Common myeloid progenitor, CD34-positive (primary cell): Measurements from ENCODE around the gene PHLDA1.
A peak's percentile ranks its signal among the peaks of the same experiment; 100 is the strongest.

ENCODE experiments used
- CTCF ChIA-PET: fragments of 350-600 bp; sonication (Branson Sonifier 250); formaldehyde crosslinking; loops from one replicate; lab custom pipeline; 2021; ENCODE audit warnings: antibody characterized with exemption; lab: Charles Lee
- POLR2A ChIA-PET: fragments of 350-600 bp; sonication (Branson Sonifier 250); formaldehyde crosslinking; loops from one replicate; lab custom pipeline; 2021; ENCODE audit warnings: antibody characterized with exemption; lab: Charles Lee
- DNase-seq, 3 donors: peaks; one replicate each; pipeline versions ENCODE4 v3.0.0 to v3.0.0-alpha.2; 2013
- H3K27ac ChIP-seq, 2 experiments: 1 replicate in 1 of 2; 2 replicates in 1 of 2; pipeline ENCODE4 v1.7.0; 2013; ENCODE audit warnings: inconsistent platforms in 2 of 2, low read length in 2 of 2, mild to moderate bottlenecking in 2 of 2, low read depth in 1 of 2, moderate library complexity in 1 of 2; ENCODE audit not compliant: severe bottlenecking in 2 of 2, insufficient read depth in 1 of 2, poor library complexity in 1 of 2
- H3K27me3 ChIP-seq, 5 experiments: replicated peaks in 2 of 5; 1 replicate in 3 of 5; 2 replicates in 2 of 5; pipeline versions ENCODE4 v1.6.1 to v1.7.0; 2013; ENCODE audit warnings: low read length in 4 of 5, mild to moderate bottlenecking in 2 of 5, moderate library complexity in 2 of 5, inconsistent platforms in 1 of 5; ENCODE audit not compliant: insufficient read depth in 5 of 5, control insufficient read depth in 4 of 5
- H3K36me3 ChIP-seq, 4 experiments: 1 replicate in 2 of 4; 2 replicates in 2 of 4; pipeline versions ENCODE4 v1.6.1 to v1.7.0; 2013; ENCODE audit warnings: low read length in 3 of 4, control low read depth in 1 of 4, mild to moderate bottlenecking in 1 of 4; ENCODE audit not compliant: control insufficient read depth in 4 of 4, insufficient read depth in 4 of 4
- H3K4me1 ChIP-seq, 4 experiments: 1 replicate in 3 of 4; 2 replicates in 1 of 4; pipeline versions ENCODE4 v1.6.1 to v1.7.1; 2013; ENCODE audit warnings: low read length in 3 of 4, mild to moderate bottlenecking in 3 of 4, control low read depth in 1 of 4, inconsistent platforms in 1 of 4, moderate library complexity in 1 of 4; ENCODE audit not compliant: control insufficient read depth in 4 of 4, insufficient read depth in 4 of 4; ENCODE audit errors: control extremely low read depth in 1 of 4
- H3K4me3 ChIP-seq, 7 experiments: 1 replicate in 4 of 7; 2 replicates in 3 of 7; pipeline versions ENCODE4 v1.5.1 to v1.7.0; 2013; ENCODE audit warnings: mild to moderate bottlenecking in 7 of 7, low read length in 6 of 7, moderate library complexity in 6 of 7, inconsistent platforms in 2 of 7, low read depth in 2 of 7, control low read depth in 1 of 7; ENCODE audit not compliant: insufficient read depth in 4 of 7, control insufficient read depth in 1 of 7; ENCODE audit errors: extremely low read depth in 1 of 7
- H3K9me3 ChIP-seq, 5 experiments: 1 replicate in 4 of 5; 2 replicates in 1 of 5; pipeline versions ENCODE4 v1.6.1 to v1.7.1; 2013; ENCODE audit warnings: low read length in 4 of 5, mild to moderate bottlenecking in 2 of 5, inconsistent platforms in 1 of 5, low read depth in 1 of 5, moderate library complexity in 1 of 5; ENCODE audit not compliant: control insufficient read depth in 4 of 5, insufficient read depth in 2 of 5; ENCODE audit errors: control extremely low read depth in 1 of 5
- WGBS: methylation state at CpG from one replicate; pipeline ENCODE4 v1.1.5; 2013; ENCODE audit not compliant: insufficient coverage; 5-methylcytosine and 5-hydroxymethylcytosine counted together

Gene PHLDA1

DNA sequence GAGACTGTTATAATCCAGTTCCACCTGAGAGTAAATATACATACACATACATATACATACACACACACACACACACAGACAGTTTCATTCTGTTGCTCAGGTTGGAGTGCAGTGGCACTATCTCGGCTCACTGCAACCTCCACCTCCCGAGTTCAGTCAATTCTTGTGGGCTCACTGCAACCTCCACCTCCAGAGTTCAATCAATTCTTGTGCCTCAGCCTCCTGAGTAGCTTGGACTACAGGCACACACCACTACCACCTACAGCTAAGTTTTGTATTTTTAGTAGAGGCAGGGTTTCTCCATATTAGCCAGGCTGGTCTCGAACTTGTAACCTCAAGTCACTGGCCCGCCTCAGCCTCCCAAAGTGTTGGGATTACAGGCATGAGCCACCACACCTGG is 8.9 kb upstream of the PHLDA1 start:
- CTCF ChIA-PET = interaction anchor here (1.4 to 5.3 kb wide), 4 partner anchors 9 to 514 kb away, joined by 3 to 74 read pairs (median 12); partner anchors contain the start of gene PHLDA1
- Histone ChIP-seq H3K27ac (no peak overlapping the region), H3K27me3 (no peaks in the 10 kb centered on the region), H3K4me1 (peaks cover 0 to 5% (median 0%) of the 10 kb centered on the region in 4 experiments), H3K9me3 (no peaks in the 10 kb centered on the region), H3K36me3 (peaks cover 0 to 6% (median 3%) of the 10 kb centered on the region in 4 experiments), H3K4me3 (no peak overlapping the region)
- WGBS = 94% methylated on average over 4 of the region's 4 CpGs
- no peak for DNase-seq
- POLR2A ChIA-PET = no interaction called here

DNA sequence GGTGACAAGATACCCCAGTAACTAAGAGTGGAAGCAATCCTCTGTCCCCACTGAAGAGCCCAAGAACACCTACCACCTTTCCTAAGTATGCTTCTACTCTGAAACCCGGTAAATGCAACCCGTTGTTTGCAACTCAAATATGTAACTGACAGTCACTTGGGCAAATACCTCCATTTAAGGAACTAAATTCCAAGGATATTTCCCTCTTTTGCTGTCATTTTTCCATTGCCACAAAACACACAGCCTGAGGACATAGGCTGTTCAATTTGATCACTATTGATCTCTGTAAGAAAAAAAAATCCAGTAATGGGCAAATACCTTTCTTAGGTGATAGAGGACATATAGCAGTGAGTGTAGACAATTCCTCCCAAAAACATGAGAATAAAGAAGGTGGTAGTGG is 6.6 kb upstream of the PHLDA1 start:
- 68% methylated on average over 2 of the region's 2 CpGs for WGBS
- Histone ChIP-seq H3K36me3 (no peaks in the 10 kb centered on the region), H3K4me1 (peaks cover 0 to 5% (median 0%) of the 10 kb centered on the region in 4 experiments), H3K27ac (no peak overlapping the region), H3K27me3 (peaks cover 0 to 11% (median 2%) of the 10 kb centered on the region in 5 experiments), H3K4me3 (no peak overlapping the region), H3K9me3 (no peaks in the 10 kb centered on the region)
- ChIA-PET POLR2A (no interaction called here), CTCF (interaction anchor here (0.9 to 5.3 kb wide), 4 partner anchors 12 to 554 kb away, joined by 3 to 74 read pairs (median 3); no protein-coding TSS in a partner anchor)
- DNase-seq = no peak

DNA sequence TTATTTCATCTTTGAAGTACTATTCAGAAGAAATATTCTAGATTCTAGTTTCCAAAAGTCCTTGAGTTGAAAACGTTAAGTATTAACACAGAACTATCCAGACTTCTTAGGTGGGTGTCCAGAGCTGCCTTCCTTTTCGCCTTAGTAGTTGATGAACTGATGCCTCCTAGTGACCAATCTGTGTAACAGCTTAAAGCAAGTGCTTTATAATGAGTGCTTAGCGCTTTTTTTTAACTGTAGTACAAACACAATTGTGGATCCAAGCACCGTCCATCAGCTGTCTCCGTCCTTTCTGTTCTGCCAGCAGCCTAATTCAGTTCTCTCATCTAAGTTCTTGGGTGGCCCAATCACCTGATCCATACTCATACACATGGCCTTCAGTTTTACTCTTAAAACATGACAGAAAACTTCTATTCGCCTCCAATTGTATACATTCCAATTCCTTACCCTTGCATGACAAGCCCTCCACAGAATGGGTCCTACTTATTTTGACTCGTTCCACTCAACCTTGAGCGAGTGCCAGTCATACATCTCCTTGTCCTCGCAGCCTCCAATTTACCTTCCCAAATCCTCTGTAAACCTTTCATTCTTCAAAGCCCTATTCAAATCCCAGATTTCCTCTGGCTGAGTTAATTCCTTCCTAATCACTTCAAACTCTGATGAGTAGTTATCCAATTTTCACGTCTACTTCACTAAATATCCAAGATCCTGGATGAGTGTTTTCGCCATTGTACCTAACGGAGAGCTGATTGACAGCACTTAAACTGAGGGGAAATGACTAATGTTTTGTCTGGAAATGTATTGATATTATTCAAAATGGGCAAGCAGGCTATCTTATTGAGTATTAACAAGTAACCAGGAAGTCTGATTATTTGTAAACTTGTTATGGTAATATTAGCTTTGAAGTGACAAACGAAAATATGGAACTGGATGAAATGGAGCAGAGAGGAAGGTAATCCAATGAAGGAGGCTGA is 5.8 kb upstream of the PHLDA1 start:
- WGBS = 34% methylated on average over 9 of the region's 13 CpGs

DNA sequence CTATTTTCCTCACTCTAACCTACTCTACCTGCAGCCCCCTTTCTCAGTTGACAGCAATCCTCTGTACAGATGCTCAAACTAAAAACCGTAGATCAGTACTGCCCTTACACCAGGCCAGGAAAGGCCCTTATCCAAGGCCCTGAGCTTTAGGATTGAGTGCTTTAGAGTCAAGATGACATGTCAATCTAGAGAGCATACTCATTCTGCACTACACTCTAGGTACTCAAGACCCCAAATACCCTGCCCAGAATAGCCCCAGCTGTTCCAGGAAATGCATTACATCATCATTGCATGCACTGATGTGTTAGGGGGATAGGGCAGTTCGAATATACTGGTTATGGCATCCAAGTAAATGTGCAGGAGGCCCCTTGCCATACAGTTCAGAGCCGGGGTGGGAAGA is 3.5 kb upstream of the PHLDA1 start:
- DNase-seq = no peak
- H3K27ac ChIP-seq = no peak overlapping the region
- 72% methylated on average over 3 of the region's 3 CpGs for WGBS
- no peak overlapping the region for H3K4me3 ChIP-seq
- H3K4me1 ChIP-seq = peaks cover 0 to 32% (median 27%) of the 10 kb centered on the region in 4 experiments
- peaks cover 8 to 40% (median 17%) of the 10 kb centered on the region in 5 experiments for H3K27me3 ChIP-seq
- POLR2A ChIA-PET = no interaction called here
- CTCF ChIA-PET = interaction anchor here (1.1 to 5.2 kb wide), 5 partner anchors 475 to 530 kb away, joined by 3 to 35 read pairs (median 3); no protein-coding TSS in a partner anchor
- no peaks in the 10 kb centered on the region for H3K9me3 ChIP-seq
- H3K36me3 ChIP-seq = no peaks in the 10 kb centered on the region

More for the DNA sequence above, 5.8 kb upstream of the PHLDA1 start:
- Histone ChIP-seq H3K4me3 (no peak overlapping the region), H3K27ac (no peak overlapping the region), H3K4me1 (peaks cover 0 to 9% (median 5%) of the 10 kb centered on the region in 4 experiments), H3K9me3 (no peaks in the 10 kb centered on the region), H3K27me3 (peaks cover 5 to 18% (median 8%) of the 10 kb centered on the region in 5 experiments), H3K36me3 (no peaks in the 10 kb centered on the region)
- CTCF ChIA-PET = interaction anchor here (0.6 to 5.3 kb wide), 11 partner anchors 10 to 553 kb away, joined by 3 to 74 read pairs (median 3); no protein-coding TSS in a partner anchor
- peak; percentile 81 to 90 (median 88) for DNase-seq
- POLR2A ChIA-PET = no interaction called here

DNA sequence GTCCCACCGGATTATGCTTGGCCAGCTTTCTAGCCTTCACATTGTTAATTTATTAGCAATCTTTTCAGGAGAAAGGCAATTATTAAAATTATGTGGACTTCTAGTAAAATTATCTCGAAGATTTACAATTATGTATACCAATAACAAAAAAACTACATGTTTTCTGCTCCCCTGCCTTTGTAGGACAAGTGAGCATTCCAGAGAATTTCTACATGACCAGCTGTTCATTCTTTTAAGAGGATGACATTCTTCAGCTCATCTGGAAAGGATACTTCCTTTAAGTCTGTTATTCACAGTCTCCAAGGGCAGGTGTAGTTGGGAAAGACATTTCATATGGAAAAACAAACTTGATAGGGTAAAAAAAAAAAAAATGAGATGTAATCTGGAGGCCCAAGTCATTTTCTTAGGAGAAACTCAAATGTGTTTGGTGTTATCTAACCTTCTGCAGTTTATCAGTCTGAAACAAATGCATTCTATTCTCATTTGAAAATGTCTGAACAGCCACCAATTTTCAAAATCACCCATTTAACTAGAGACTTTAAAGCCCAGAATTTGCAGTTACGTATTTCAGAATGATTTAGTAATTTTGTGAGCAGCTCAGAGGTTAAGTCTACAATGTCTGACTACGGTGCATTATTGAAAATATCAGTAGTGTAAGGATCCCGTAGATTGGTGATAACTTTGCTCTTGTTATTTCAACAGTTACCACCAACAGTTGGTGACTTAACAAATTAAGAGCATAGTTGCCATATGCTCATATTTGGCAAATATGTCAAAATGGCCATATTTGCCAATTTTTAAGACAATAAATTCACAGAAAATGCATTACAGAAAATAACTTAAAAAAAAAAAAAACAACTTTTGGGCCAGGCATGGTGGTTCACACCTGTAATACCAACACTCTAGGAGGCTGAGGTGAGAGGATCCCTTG is 1.8 kb upstream of the PHLDA1 start:
- Histone ChIP-seq H3K4me1 (peaks cover 0 to 36% (median 31%) of the 10 kb centered on the region in 4 experiments), H3K27me3 (peaks cover 21 to 57% (median 31%) of the 10 kb centered on the region in 5 experiments), H3K36me3 (no peaks in the 10 kb centered on the region), H3K4me3 (no peak overlapping the region), H3K27ac (no peak overlapping the region), H3K9me3 (no peaks in the 10 kb centered on the region)
- POLR2A ChIA-PET = interaction anchor here (0.6 kb wide), 1 partner anchor 141 kb away, joined by 3 read pairs; no protein-coding TSS in a partner anchor
- no peak for DNase-seq
- no CpG with 5 or more reads among the region's 5 CpGs for WGBS
- CTCF ChIA-PET = interaction anchor here (0.7 to 5.2 kb wide), 5 partner anchors 12 to 510 kb away, joined by 3 to 35 read pairs (median 5); no protein-coding TSS in a partner anchor
